Measurements from ENCODE around the gene GTF2B.

The GTF2B gene

GRCh38 chr1:88813471-88813870, 77.9 kb downstream of the GTF2B start:
- no peak for DNase-seq
- Mint-ChIP-seq H3K27ac (no peak overlapping the region), H3K27me3 (ENCODE audit: low read depth, poor library complexity) (no peaks in the 10 kb centered on the region), H3K36me3 (ENCODE audit: low read depth) (peaks cover 57% of the 10 kb centered on the region), H3K4me1 (no peaks in the 10 kb centered on the region), H3K4me3 (no peak overlapping the region), H3K9me3 (peaks cover 7% of the 10 kb centered on the region)
- TF ChIP-seq, protein P1, sequence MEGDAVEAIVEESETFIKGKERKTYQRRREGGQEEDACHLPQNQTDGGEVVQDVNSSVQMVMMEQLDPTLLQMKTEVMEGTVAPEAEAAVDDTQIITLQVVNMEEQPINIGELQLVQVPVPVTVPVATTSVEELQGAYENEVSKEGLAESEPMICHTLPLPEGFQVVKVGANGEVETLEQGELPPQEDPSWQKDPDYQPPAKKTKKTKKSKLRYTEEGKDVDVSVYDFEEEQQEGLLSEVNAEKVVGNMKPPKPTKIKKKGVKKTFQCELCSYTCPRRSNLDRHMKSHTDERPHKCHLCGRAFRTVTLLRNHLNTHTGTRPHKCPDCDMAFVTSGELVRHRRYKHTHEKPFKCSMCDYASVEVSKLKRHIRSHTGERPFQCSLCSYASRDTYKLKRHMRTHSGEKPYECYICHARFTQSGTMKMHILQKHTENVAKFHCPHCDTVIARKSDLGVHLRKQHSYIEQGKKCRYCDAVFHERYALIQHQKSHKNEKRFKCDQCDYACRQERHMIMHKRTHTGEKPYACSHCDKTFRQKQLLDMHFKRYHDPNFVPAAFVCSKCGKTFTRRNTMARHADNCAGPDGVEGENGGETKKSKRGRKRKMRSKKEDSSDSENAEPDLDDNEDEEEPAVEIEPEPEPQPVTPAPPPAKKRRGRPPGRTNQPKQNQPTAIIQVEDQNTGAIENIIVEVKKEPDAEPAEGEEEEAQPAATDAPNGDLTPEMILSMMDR (IDR thresholded peaks at IDR 0.05): no peak

DNA sequence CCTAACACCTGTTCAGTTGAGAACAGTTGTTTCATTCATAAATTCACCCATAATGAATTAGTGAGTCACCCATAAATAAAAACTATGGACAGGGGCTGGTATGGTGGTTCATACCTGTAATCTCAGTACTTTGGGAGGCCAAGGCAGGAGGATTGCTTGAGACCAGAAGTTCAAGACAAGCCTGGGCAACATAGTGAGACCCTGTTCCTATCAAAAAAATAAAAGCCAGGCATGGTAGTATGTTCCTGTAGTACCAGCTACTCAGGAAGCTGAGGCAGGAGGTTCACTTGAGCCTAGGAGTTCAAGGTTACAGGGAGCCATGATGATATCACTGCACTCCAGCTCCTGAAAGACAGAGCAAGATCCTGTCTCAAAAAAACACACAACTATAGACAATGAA, 79.0 kb downstream of the GTF2B start:
- peaks cover 48% of the 10 kb centered on the region for H3K36me3 Mint-ChIP-seq (ENCODE audit: low read depth)
- DNase-seq: no peak
- H3K4me3 Mint-ChIP-seq: no peak overlapping the region
- H3K9me3 Mint-ChIP-seq: no peaks in the 10 kb centered on the region
- no peaks in the 10 kb centered on the region for H3K4me1 Mint-ChIP-seq
- TF ChIP-seq, protein P1 (IDR thresholded peaks at IDR 0.05): no peak
- H3K27me3 Mint-ChIP-seq (ENCODE audit: low read depth, poor library complexity): no peaks in the 10 kb centered on the region
- no peak overlapping the region for H3K27ac Mint-ChIP-seq

- Mint-ChIP-seq H3K4me3 (no peak overlapping the region), H3K9me3 (peaks cover 19% of the 10 kb centered on the region), H3K27ac (no peak overlapping the region), H3K4me1 (peaks cover 7% of the 10 kb centered on the region), H3K27me3 (ENCODE audit: low read depth, poor library complexity) (no peaks in the 10 kb centered on the region), H3K36me3 (ENCODE audit: low read depth) (peaks cover 71% of the 10 kb centered on the region)
- DNase-seq: no peak
- TF ChIP-seq, protein P1 (IDR thresholded peaks at IDR 0.05): no peak
Observed at GRCh38 chr1:88803444-88803843, 87.9 kb downstream of the GTF2B start.

DNA sequence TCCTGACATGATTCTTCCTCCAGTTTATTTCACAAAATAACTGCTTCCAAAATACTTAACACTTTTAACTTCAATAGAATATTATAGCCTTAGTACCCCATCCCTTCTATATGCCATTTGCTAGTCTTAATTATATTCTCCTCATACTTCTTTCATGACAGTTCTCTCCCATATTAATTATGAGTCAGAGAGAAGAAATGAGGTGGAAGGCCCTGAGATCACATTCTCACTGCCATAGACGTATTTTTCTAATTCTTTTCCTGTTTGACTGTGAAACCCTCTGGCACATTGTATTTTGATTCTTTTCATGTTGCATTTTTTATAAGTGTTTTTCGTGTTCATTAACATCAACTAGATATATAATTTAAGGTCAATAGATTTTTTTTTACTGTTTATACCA, 88.4 kb downstream of the GTF2B start:
- TF ChIP-seq, protein P1 (IDR thresholded peaks at IDR 0.05): no peak
- peak overlapping the region; percentile 10 for H3K27ac Mint-ChIP-seq
- peaks cover 75% of the 10 kb centered on the region for H3K36me3 Mint-ChIP-seq (ENCODE audit: low read depth)

More for the DNA sequence above, 88.4 kb downstream of the GTF2B start:
- Mint-ChIP-seq H3K27me3 (ENCODE audit: low read depth, poor library complexity) (no peaks in the 10 kb centered on the region), H3K4me3 (no peak overlapping the region), H3K9me3 (peaks cover 19% of the 10 kb centered on the region), H3K4me1 (peaks cover 7% of the 10 kb centered on the region)
- DNase-seq: no peak

Data from nephron progenitor cell (in vitro differentiated cells).